Lower lobe of right lung (tissue), 2 donors: ENCODE results near the gene NDOR1. TPM values are rescaled to one million over a fixed set of nuclear protein-coding genes. Genes with fewer than 3 reads are reported as not detected.

ENCODE experiments used
- ATAC-seq, 2 donors: fragments of 200-7000 bp; cut with Tn5 transposase; one replicate each; pipeline ENCODE4 v1.9.1; 2020 to 2022; ENCODE audit warnings: mild to moderate bottlenecking in 2 of 2, moderate library complexity in 2 of 2
- DNase-seq: peaks from one replicate; pipeline ENCODE4 v3.0.0-alpha.2; 2020
- H3K27ac ChIP-seq: fragments of 200-600 bp; one replicate; pipeline ENCODE4 v1.8.0; 2022
- H3K27me3 ChIP-seq: fragments of 200-600 bp; one replicate; pipeline ENCODE4 v1.8.0; 2022; ENCODE audit warnings: low read depth
- H3K36me3 ChIP-seq: fragments of 200-600 bp; one replicate; pipeline ENCODE4 v1.8.0; 2022; ENCODE audit warnings: mild to moderate bottlenecking
- H3K4me1 ChIP-seq: fragments of 200-600 bp; one replicate; pipeline ENCODE4 v1.8.0; 2022
- H3K4me3 ChIP-seq: fragments of 200-600 bp; one replicate; pipeline ENCODE4 v1.8.0; 2022; ENCODE audit warnings: mild to moderate bottlenecking
- H3K9me3 ChIP-seq: fragments of 200-600 bp; one replicate; pipeline ENCODE4 v1.8.0; 2022
- intact Hi-C: fragments of 100-400 bp; cut with DNase I; formaldehyde crosslinking; loops from one replicate; pipeline ENCODE4 v1.11.0; 2022
- total RNA-seq: library from RNA; stranded (reverse); fragmentation: NEBNext Ultra II Directional; extraction: Animal tissue kit (Norgen Biotek cat#: 25700); gene quantifications from one replicate; pipeline ENCODE4 v1.2.1, GENCODE V29; 2021
- TF ChIP-seq, protein P1 (sequence below): fragments of 200-600 bp; IDR thresholded peaks from one replicate; pipeline ENCODE4 v1.8.0; 2022; ENCODE audit warnings: antibody characterized with exemption, mild to moderate bottlenecking
- donor health status: DM: no; HTN: yes; CAD: no; lungs with severe emphysema.

The NDOR1 gene
- total RNA-seq, 1 donor from 2014 or later = 15.6 TPM

- Histone ChIP-seq H3K27ac (no peak overlapping the region), H3K36me3 (peaks cover 27% of the 10 kb centered on the region), H3K4me1 (peaks cover 70% of the 10 kb centered on the region), H3K4me3 (no peak overlapping the region), H3K27me3 (no peaks in the 10 kb centered on the region), H3K9me3 (no peaks in the 10 kb centered on the region)
- no peak for ATAC-seq
- no peak for DNase-seq
- TF ChIP-seq, protein P1, sequence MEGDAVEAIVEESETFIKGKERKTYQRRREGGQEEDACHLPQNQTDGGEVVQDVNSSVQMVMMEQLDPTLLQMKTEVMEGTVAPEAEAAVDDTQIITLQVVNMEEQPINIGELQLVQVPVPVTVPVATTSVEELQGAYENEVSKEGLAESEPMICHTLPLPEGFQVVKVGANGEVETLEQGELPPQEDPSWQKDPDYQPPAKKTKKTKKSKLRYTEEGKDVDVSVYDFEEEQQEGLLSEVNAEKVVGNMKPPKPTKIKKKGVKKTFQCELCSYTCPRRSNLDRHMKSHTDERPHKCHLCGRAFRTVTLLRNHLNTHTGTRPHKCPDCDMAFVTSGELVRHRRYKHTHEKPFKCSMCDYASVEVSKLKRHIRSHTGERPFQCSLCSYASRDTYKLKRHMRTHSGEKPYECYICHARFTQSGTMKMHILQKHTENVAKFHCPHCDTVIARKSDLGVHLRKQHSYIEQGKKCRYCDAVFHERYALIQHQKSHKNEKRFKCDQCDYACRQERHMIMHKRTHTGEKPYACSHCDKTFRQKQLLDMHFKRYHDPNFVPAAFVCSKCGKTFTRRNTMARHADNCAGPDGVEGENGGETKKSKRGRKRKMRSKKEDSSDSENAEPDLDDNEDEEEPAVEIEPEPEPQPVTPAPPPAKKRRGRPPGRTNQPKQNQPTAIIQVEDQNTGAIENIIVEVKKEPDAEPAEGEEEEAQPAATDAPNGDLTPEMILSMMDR = no peak
- intact Hi-C loops = no loop called here
Measured at GRCh38 chr9:137194388-137194787, 11.1 kb upstream of the NDOR1 start.

DNA sequence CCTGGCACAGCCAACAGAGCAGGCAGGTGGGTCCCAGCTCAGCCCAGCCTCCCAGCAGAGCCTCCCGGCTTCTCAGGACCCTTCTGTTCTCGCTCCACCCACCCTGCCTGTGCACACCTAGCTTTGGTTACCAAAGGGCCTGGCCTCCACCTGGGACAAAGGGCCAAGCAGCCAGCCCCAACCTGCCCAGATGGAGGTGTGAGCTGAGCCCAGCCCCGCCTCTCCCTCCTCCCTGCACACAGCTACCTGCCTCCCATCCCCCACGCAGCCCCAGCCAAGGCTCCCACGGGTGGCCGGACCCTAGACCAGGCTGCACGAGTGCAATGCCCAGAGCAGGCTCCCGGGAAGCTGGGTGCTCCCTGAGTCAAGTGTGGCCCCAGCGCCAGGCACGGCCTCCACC is 10.6 kb upstream of the NDOR1 start:
- Histone ChIP-seq H3K27ac (no peak overlapping the region), H3K4me1 (peaks cover 69% of the 10 kb centered on the region), H3K4me3 (no peak overlapping the region), H3K9me3 (no peaks in the 10 kb centered on the region), H3K27me3 (no peaks in the 10 kb centered on the region), H3K36me3 (peaks cover 24% of the 10 kb centered on the region)
- no peak for DNase-seq
- TF ChIP-seq, protein P1 = no peak
- ATAC-seq = no peak
- intact Hi-C loops = no loop called here

GRCh38 chr9:137195525-137196220 is 9.8 kb upstream of the NDOR1 start:
- Histone ChIP-seq H3K4me3 (no peak overlapping the region), H3K4me1 (peaks cover 62% of the 10 kb centered on the region), H3K27ac (no peak overlapping the region), H3K9me3 (no peaks in the 10 kb centered on the region), H3K36me3 (peaks cover 16% of the 10 kb centered on the region), H3K27me3 (no peaks in the 10 kb centered on the region)
- TF ChIP-seq, protein P1 = no peak
- intact Hi-C loops = no loop called here
- no peak for DNase-seq
- ATAC-seq = no peak

GRCh38 chr9:137198051-137198901 is 7.2 kb upstream of the NDOR1 start:
- DNase-seq (peak; percentile 73), ATAC-seq (peak; percentile 41 to 60)
- peaks cover 67% of the 10 kb centered on the region for H3K4me1 ChIP-seq
- H3K36me3 ChIP-seq = no peaks in the 10 kb centered on the region
- intact Hi-C loops = no loop called here
- H3K27ac ChIP-seq = peak overlapping the region; percentile 78
- TF ChIP-seq, protein P1 = no peak
- H3K27me3 ChIP-seq = no peaks in the 10 kb centered on the region
- H3K4me3 ChIP-seq = peak overlapping the region; percentile 69
- H3K9me3 ChIP-seq = no peaks in the 10 kb centered on the region

DNA sequence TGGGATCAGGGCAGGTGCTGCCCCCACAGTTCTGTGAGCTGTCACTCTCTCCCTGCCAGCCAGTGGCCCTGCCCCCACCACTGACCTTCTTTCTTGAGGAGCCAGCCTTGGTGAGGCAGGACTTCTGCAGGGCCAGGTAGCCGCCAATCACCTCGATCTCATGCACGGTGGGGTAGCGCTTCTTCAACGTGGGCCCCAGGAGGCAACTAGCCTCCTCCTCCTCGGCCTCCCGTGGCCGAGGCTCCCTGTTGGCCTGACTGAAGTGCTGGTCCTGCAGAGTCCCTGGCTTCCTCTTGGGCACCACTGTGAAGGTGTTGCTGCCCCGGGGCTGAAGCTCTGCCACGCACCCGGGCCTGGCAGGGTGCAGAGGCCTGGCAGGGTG is 6.6 kb upstream of the NDOR1 start:
- Histone ChIP-seq H3K27me3 (no peaks in the 10 kb centered on the region), H3K4me1 (peaks cover 67% of the 10 kb centered on the region), H3K4me3 (peak overlapping the region; percentile 69), H3K27ac (peak overlapping the region; percentile 78), H3K36me3 (no peaks in the 10 kb centered on the region), H3K9me3 (no peaks in the 10 kb centered on the region)
- intact Hi-C loops = no loop called here
- DNase-seq = no peak
- TF ChIP-seq, protein P1 = no peak
- no peak for ATAC-seq
